HG03196 (cell line): ENCODE measurements around the gene FAM168B.

Experiments
- ATAC-seq: cut with Tn5 transposase; IDR thresholded peaks from one replicate; pipeline ENCODE4 v1.9.1; 2021; ENCODE audit not compliant: unreplicated experiment

Gene FAM168B

GRCh38 chr2:131040661-131041401, 52.4 kb downstream of the FAM168B start:
- no peak for ATAC-seq

- ATAC-seq, result no peak
These were observed 53.2 kb downstream of the FAM168B start for GRCh38 chr2:131039908-131040660.

- ATAC-seq, result no peak
These were observed 53.7 kb downstream of the FAM168B start for GRCh38 chr2:131039535-131039907.

GRCh38 chr2:131039101-131039440, 54.2 kb downstream of the FAM168B start:
- ATAC-seq, result no peak

GRCh38 chr2:131038258-131039100, 54.8 kb downstream of the FAM168B start:
- no peak for ATAC-seq

- no peak for ATAC-seq
These were observed 55.6 kb downstream of the FAM168B start for GRCh38 chr2:131037398-131038257.

GRCh38 chr2:131036696-131037397, 56.4 kb downstream of the FAM168B start:
- ATAC-seq, result no peak

- no peak for ATAC-seq
These were observed 57.0 kb downstream of the FAM168B start for GRCh38 chr2:131036269-131036668.

GRCh38 chr2:131035826-131036231, 57.4 kb downstream of the FAM168B start:
- no peak for ATAC-seq

GRCh38 chr2:131035112-131035825, 58.0 kb downstream of the FAM168B start:
- ATAC-seq, result no peak

GRCh38 chr2:131034122-131035051, 58.9 kb downstream of the FAM168B start:
- ATAC-seq, result no peak

GRCh38 chr2:131033786-131034121, 59.5 kb downstream of the FAM168B start:
- no peak for ATAC-seq

GRCh38 chr2:131032393-131032836, 60.8 kb downstream of the FAM168B start:
- no peak for ATAC-seq

GRCh38 chr2:131031875-131032274, 61.4 kb downstream of the FAM168B start:
- ATAC-seq, result no peak

GRCh38 chr2:131031431-131031841, 61.8 kb downstream of the FAM168B start:
- ATAC-seq, result no peak

- ATAC-seq, result no peak
These were observed 62.7 kb downstream of the FAM168B start for GRCh38 chr2:131030478-131030971.

GRCh38 chr2:131029812-131030211, 63.4 kb downstream of the FAM168B start:
- no peak for ATAC-seq
